Sigmoid colon (tissue), 4 donors: ENCODE results near the gene OBP2A.

Source experiments
- CTCF ChIP-seq, 4 experiments: fragments of 450-650 bp in 3 of 4; fragments of 200-600 bp in 1 of 4; IDR thresholded peaks; one replicate each; pipeline ENCODE4 v1.5.1; 2016 to 2019; ENCODE audit warnings: antibody characterized with exemption in 4 of 4, mild to moderate bottlenecking in 3 of 4, moderate library complexity in 2 of 4
- POLR2A ChIP-seq, 2 donors: fragments of 450-650 bp; IDR thresholded peaks; one replicate each; pipeline ENCODE4 v1.6.1; 2016; ENCODE audit warnings: antibody characterized with exemption in 2 of 2, mild to moderate bottlenecking in 2 of 2, moderate library complexity in 2 of 2
- POLR2AphosphoS5 ChIP-seq, 4 donors: sonication (generic); formaldehyde crosslinking; IDR thresholded peaks; one replicate each; pipeline ENCODE4 v1.6.1; 2017; ENCODE audit warnings: antibody characterized with exemption in 4 of 4

- TF ChIP-seq CTCF (IDR thresholded peaks at IDR 0.05): no peak
- no peak for TF ChIP-seq POLR2AphosphoS5 (IDR thresholded peaks at IDR 0.05)
- no peak for TF ChIP-seq POLR2A (IDR thresholded peaks at IDR 0.05)
Measured at GRCh38 chr9:135565141-135565628, 19.3 kb downstream of the OBP2A start.
